NCI-H1436 treated with DMSO at 0.1 percent for 48 hours (cell line): ENCODE results near the gene SLC27A5.
"Not testable (repeated sequence)": the region's sequence is repeated elsewhere in the genome, so short reads cannot be mapped to it uniquely, and the experiment has no call there.

Experiments used
- DNase-seq: peaks from one replicate; lab custom pipeline; 2025; lab: John Stamatoyannopoulos, UW

Gene SLC27A5

GRCh38 chr19:58468216-58468839, 43.5 kb downstream of the SLC27A5 start:
- no peak for DNase-seq

DNA sequence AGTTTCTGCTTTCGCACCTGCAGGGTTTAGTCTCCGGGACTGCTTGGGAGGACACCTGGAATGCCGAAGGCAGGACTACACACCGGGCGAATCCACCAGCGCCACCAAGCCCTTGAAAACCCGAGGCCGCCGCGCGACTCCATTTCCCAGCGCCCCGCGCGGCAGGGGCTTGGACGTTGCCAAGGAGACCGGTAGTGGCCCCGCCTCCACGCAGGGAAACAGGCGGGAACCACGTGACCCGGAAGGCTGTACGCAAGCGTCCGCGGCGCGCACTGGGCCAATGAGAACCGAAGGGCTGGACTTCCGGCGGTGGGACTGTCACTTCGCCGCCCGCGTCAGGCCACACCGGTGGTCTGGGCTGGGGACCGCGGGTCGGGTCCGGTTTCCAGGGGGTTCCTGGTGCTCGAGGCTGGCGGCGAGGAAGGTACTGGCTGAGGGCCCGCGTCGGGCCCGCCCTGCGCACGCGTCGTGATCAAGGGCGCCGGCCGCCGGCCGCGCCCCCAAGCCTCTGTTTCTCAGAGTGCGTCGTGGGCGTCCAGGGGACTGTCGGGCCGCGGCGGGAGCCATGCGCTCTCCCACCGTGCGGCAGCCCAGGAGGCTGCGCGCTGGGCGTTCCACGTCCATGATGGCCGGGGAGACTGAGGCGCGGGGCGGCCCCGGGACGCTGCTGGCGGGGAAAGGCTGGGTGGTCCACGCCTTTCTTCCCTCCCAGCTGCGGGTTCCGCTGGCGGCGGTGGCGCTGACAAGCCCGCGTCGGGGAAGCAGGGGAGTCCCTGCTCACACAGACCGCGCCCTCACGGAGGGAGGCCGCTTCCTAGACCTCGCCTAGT, 44.8 kb downstream of the SLC27A5 start, which contains the start of gene ZNF324:
Gene ZNF324, plus strand, starts transcription at position 321 of the 830 bp plus-strand sequence. CDS start 2,106 bp downstream, outside the sequence.
- DNase-seq = peak; percentile 83

GRCh38 chr19:58466089-58466759, 45.6 kb downstream of the SLC27A5 start:
- no peak for DNase-seq

DNA sequence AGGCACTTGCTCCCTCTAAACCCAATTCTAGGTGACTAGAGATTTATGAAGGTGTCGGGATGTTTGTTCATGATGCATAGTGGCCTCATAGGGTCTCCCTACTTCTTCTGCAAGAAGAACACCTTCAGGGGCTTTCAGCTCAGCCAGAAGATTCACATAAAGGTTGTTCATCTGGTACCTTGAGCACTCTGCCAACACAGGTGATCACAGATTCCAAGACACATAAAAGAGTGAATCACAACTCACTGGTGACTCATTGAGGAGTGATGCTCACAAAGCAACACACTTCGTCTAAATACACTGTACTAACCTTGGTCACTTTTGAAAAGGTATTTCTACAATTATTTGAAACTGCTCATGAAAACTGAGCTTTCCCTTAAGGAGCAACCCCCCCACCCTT, 51.8 kb downstream of the SLC27A5 start:
- no peak for DNase-seq

DNA sequence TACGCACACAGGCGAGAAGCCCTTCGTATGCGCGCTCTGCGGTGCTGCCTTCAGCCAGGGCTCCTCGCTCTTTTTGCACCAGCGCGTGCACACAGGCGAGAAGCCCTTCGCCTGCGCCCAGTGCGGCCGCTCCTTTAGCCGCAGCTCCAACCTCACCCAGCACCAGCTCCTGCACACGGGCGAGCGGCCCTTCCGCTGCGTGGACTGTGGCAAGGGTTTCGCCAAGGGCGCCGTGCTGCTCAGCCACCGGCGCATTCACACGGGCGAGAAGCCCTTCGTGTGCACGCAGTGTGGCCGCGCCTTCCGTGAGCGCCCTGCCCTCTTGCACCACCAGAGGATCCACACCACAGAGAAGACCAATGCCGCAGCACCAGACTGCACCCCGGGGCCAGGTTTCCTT, 55.7 kb downstream of the SLC27A5 start:
- DNase-seq = no peak

DNA sequence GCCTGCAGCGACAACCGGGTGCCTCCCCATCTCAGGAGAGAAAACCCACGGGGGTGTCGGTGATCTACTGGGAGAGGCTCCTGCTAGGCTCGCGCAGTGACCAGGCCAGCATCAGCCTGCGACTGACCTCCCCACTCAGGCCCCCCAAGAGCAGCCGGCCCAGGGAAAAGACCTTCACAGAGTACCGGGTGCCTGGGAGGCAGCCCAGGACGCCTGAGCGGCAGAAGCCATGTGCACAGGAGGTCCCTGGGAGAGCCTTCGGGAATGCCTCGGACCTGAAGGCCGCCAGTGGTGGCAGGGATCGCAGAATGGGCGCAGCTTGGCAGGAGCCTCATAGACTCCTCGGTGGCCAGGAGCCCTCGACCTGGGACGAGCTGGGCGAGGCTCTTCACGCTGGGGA, 56.5 kb downstream of the SLC27A5 start:
- DNase-seq = no peak

DNA sequence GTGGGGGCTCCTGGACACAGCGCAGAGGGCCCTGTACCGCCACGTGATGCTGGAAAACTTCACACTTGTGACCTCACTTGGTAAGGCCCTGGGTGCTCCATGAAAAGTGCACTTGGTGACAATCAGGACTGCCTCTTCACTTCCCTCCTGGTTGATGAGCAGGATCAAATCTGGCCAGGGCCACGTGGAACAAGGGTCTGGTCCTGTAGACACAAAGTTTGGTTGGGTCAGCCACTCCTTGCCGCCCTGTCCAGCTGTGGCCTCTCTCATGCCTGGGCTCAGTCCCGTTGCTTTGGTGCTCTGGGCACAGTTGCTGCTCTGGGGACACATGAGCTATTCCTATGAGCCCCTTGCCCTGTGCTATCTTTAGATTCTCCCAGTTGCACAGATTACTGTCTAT, 58.0 kb downstream of the SLC27A5 start:
- no peak for DNase-seq

GRCh38 chr19:58451358-58452101, 60.3 kb downstream of the SLC27A5 start, which contains the start of gene ZNF324B:
ZNF324B (plus strand) TSS chr19:58451622; CDS start chr19:58453702, 2,080 bp downstream.
- peak; percentile 89 for DNase-seq

GRCh38 chr19:58450856-58451357, 60.9 kb downstream of the SLC27A5 start:
- no peak for DNase-seq

DNA sequence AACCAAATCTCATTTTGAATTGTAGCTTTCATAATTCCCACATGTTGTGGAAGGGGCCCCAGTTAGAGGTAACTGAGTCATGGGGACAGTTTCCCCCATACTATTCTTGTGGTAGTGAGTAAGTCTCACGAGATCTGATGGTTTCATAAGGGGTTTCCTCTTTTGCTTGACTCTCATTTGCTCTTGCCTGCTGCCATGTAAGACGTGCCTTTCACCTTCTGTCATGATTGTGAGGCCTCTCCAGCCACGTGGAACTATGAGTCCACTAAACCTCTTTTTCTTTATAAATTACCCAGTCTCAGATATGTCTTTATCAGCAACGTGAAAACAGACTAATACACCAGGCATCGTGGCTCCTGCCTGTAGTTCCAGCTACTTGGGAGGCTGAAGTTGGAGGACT, 61.8 kb downstream of the SLC27A5 start:
- DNase-seq = not testable (repeated sequence)

- DNase-seq = not testable (repeated sequence)
Observed at GRCh38 chr19:58448860-58449259, 62.9 kb downstream of the SLC27A5 start.
